ENCODE measurements around the gene IMPDH2. TPM values are rescaled to one million over a fixed set of nuclear protein-coding genes. Genes with fewer than 3 reads are reported as not detected.

IMPDH2 gene
- total RNA-seq, 1 experiment from 2014 or later = 599 TPM

- TF ChIP-seq POLR2A (IDR thresholded peaks at IDR 0.05; ENCODE audit: borderline replicate concordance, extremely low read depth, insufficient read depth, insufficient read length) = peak; percentile 100
- no peak for TF ChIP-seq SIN3A (IDR thresholded peaks at IDR 0.05; ENCODE audit: low read depth)
Measured at GRCh38 chr3:49021213-49021812, 7.9 kb downstream of the IMPDH2 start (continued).

GRCh38 chr3:49020330-49021212, 8.6 kb downstream of the IMPDH2 start:
- POLR2A ChIA-PET = interaction anchor here (0.6 to 5.3 kb wide), 11 partner anchors 8 to 463 kb away, joined by 3 to 52 read pairs (median 5); partner anchors contain the start of genes IMPDH2, P4HTM, PFKFB4 and QRICH1
- BruUV-seq (replicated peaks) = TSS peak; percentile 69
- CTCF ChIA-PET = interaction anchor here (1.7 to 3.5 kb wide), 6 partner anchors 12 to 150 kb away, joined by 5 to 29 read pairs (median 21); partner anchors contain the start of genes P4HTM, QRICH1 and WDR6
- peak overlapping the region; percentile 99 for H3K9ac ChIP-seq (ENCODE audit: low read length)
- DNase-seq (ENCODE audit: low read depth, low spot score) (no peak), ATAC-seq (no peak)
- no peak overlapping the region for H2AFZ ChIP-seq (ENCODE audit: low read depth, low read length, poor library complexity, severe bottlenecking)
- peaks cover 13 to 33% of the 10 kb centered on the region in 2 experiments; a peak in 3 of 4 replicates for H3K36me3 ChIP-seq (ENCODE audit: control insufficient read depth in 1 of 2, insufficient read depth in 2 of 2, low read length in 2 of 2)
- H3K4me3 ChIP-seq (replicated peaks in 1 of 2; ENCODE audit: low read depth in 1 of 2, low read length in 2 of 2) = peak overlapping the region; percentile 80 to 98
- no peaks in the 10 kb centered on the region; the same call in 1 of the 2 replicates for H4K20me1 ChIP-seq (ENCODE audit: insufficient read depth)
- H3K4me2 ChIP-seq (ENCODE audit: low read length) = peak overlapping the region; percentile 90
- TF ChIP-seq MAX (IDR thresholded peaks at IDR 0.05) = no peak
- TF ChIP-seq SRF (IDR thresholded peaks at IDR 0.05; ENCODE audit: low read depth) = no peak
- no peak for TF ChIP-seq ZNF274 (IDR thresholded peaks at IDR 0.05; ENCODE audit: low read depth, low read length)
- TF ChIP-seq ZBTB33 (IDR thresholded peaks at IDR 0.05; ENCODE audit: extremely low read depth, insufficient replicate concordance, low read length) = no peak
- no peak for TF ChIP-seq JUND (IDR thresholded peaks at IDR 0.05)
- no peak for TF ChIP-seq POLR2A (IDR thresholded peaks at IDR 0.05; ENCODE audit: borderline replicate concordance, extremely low read depth, insufficient read depth, insufficient read length)
- no peak for TF ChIP-seq CEBPB (IDR thresholded peaks at IDR 0.05; ENCODE audit: low read depth)
- no peak for TF ChIP-seq REST (IDR thresholded peaks at IDR 0.05; ENCODE audit: low read depth)
- no peak for TF ChIP-seq ATF3 (IDR thresholded peaks at IDR 0.05)
- no peaks in the 10 kb centered on the region for H3K27me3 ChIP-seq (ENCODE audit: insufficient read depth, low read length)
- RAD21 ChIA-PET (ENCODE audit: low non-redundant PET in 1 of 2, low total read pairs in 2 of 2, uncharacterized antibody in 2 of 2, unreplicated experiment in 2 of 2) = interaction anchor here in 1 of 2 experiments (0.6 kb wide), 1 partner anchor 74 kb away, joined by 3 read pairs; the partner anchor contains the start of gene QRICH1
- intact Hi-C loops (cut with micrococcal nuclease) = loop anchor here (1.0 to 2.0 kb wide), 2 partner anchors 32 to 74 kb away; partner anchors contain the start of gene QRICH1
- H3K4me1 ChIP-seq (ENCODE audit: control insufficient read depth in 1 of 2, insufficient read depth in 2 of 2, low read length in 2 of 2) = peaks cover 20 to 70% of the 10 kb centered on the region in 2 experiments
- H3K9me2 ChIP-seq (ENCODE audit: insufficient read depth) = no peaks in the 10 kb centered on the region
- H3K27ac ChIP-seq (ENCODE audit: low read depth, low read length) = peak overlapping the region; percentile 99
- no peaks in the 10 kb centered on the region for H3K9me3 ChIP-seq (ENCODE audit: control insufficient read depth in 1 of 2, insufficient read depth in 1 of 2, low read depth in 1 of 2, low read length in 2 of 2)
- peaks cover 63% of the 10 kb centered on the region for H3K79me2 ChIP-seq (ENCODE audit: insufficient read depth, low read length)

All from HCT116 (cell line).